KG1 (cell line): ENCODE results near the gene PRCC.

Experiments
- DNase-seq: peaks from one replicate; lab custom pipeline; 2025; lab: John Stamatoyannopoulos, UW

The PRCC gene

GRCh38 chr1:156815307-156815826, 48.0 kb downstream of the PRCC start:
- DNase-seq: no peak

DNA sequence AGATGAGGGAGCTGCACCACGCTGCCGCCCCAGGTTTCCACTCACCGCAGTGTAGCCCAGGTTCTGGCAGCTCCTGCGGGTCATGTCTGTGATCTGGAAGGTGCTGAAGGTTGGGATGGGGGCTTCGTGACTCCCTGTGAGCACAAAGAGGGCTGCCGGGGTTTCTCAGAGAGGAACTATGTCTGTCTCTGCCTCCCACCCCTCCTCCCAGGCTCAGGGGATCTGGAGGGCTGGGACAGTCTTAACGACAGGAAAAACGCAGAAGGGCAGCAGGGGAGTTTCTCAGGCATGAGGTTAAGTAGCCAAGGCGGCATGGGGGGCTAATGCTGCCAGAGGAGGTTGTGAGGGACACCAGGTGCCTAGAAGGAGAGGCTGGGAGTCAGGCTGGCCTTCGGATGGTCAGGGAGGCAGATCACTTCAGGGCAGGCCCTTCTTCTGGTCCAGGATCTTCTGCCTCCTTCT, 48.7 kb downstream of the PRCC start:
- DNase-seq: no peak

GRCh38 chr1:156816561-156817328, 49.4 kb downstream of the PRCC start, which contains the start of gene SH2D2A:
Gene SH2D2A (minus strand): TSS chr1:156816848. CDS start chr1:156816708, 140 bp downstream.
- peak; percentile 68 for DNase-seq

DNA sequence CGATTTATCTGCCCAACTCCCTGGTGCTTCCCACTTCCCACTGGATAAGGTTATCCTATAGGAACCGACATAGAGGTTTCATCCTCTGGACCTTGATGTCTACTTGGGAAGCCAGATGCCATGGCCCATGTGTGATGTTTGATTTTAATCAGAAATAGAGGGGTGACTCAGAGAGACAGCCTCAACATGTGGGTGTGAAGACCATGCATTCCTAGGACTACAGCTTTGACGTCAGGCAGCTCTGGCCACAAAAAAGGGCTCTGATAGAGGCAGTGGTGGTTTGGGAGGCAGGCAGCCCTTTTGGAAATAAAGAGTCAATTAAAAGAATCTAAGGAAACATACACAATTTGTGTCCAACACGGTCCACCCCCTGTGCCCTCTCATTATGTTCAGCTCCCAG, 54.5 kb downstream of the PRCC start:
- DNase-seq: no peak

- no peak for DNase-seq
Measured at GRCh38 chr1:156822680-156823079, 55.3 kb downstream of the PRCC start.

- no peak for DNase-seq
Measured at GRCh38 chr1:156823210-156823790, 56.0 kb downstream of the PRCC start.

- no peak for DNase-seq
Measured at GRCh38 chr1:156826630-156827029, 59.3 kb downstream of the PRCC start.

DNA sequence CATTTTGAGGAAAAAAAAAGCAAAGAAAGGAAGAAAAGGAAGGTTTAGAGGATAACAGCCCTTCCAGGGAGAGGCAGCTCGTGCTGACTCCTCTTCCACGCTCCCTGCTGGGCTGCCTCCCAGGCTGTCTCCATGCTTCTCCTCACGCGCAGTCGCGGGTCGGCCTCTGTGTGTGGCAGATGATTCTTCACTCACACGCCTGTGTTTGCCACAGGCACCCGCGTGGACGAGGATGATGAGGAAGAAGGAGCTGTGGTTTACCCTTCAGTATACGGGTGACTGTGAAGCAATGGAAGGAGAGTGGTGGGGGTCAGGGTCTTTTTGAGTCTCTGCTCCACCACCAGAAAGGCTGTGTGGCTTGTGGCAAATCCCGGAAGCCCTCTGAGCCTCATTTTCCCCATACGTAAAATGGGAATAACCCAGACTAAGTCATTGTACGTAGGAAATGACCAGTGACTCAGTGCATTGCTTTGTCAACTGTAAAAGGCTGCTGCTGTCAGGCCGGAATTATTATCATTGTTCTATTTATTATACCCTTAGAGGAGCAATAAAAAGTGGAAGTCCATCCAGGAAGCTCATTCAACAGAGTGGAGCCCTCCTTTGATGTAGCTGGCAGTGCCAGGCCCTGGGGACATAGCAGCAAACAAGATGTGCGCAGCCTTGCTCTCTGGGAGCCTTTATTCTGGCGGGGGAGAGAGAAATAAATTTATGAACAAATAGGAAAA, 61.2 kb downstream of the PRCC start:
- no peak for DNase-seq

DNA sequence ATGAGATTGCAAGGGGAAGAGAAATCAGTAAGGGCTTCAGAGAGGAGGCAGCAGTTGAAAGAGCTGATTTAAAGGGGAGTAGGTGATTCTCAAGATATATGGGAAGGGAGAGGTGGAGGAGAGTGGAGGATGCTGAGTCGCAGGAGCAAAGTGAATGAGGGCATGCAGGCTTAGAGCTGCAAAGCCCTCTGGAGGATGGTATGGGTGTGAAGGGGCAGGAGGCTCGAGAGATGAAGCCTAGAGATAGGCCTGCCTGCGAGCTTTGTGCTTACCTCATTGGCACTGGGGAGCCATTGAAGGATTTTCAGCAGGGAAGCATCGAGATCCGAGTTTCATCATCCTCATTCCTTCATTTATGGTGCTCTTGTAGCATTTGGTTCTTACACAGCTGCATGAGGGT, 65.1 kb downstream of the PRCC start:
- no peak for DNase-seq

DNA sequence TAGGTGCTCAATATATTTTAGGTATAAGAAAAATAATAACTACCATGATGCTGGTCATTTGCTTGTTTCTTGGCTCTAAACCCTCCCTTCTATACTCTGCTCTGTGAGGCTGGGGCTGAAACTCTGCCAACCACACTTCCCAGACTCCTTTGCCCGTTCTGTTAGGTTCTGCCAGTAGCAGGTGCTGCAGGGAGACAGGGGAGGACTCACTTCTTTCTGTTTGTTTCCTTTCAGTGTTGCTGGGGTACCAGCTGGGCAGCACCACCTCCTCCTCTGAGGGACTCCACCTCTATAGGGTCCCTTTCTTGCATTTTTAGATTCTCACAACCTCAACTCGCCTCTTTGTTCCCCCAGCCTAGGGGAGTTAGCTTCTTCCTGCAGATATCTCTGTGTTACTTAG, 66.3 kb downstream of the PRCC start:
- DNase-seq: no peak

DNA sequence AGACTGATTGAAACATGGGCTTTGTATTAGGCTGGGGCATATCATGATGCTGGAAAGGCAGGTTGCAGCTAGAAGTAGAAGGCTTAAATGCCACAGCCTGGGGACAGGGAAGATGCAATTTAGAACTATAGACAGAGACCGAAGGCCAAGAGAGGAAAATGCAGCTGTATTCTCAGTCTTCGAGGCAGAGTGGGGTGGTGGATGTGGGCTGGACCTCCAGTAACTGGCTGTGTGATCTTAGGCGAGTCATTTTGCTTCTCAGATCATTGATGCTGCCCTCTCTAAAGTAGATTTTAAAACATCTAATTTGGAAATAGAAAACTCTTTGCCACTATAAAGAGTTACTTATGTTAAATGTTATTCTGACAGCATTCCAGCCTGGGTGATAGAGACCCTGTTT, 67.0 kb downstream of the PRCC start:
- no peak for DNase-seq

DNA sequence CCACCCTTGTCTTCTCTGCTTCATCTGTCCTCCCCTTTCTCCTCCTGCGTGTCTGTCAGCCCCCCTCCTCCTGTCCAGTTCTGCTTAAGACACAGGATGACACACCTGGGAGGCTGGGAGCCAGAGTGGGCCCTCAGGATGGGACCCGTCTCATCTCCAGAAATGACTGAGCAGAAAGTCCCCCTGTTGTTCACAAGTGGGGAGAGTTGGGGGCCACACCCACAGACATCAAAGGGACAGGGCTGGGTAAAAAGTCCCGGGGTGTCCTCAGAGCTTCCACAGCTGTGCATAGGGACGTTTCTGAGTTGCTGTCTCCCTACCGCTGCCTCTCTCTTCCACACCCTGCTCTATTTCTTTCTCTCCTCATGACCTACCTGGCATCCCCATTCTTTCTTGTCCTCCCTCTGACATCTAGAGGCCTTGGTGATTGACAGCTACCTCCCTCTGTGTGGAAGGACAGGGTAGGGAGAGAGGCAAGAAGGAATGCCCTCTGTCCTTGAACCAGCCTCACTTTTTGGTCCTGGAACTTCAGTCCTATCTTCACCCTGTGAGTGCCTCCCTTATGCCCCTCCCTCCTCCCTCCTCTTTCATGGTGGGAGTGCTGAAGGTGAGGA, 68.8 kb downstream of the PRCC start:
- DNase-seq: no peak

DNA sequence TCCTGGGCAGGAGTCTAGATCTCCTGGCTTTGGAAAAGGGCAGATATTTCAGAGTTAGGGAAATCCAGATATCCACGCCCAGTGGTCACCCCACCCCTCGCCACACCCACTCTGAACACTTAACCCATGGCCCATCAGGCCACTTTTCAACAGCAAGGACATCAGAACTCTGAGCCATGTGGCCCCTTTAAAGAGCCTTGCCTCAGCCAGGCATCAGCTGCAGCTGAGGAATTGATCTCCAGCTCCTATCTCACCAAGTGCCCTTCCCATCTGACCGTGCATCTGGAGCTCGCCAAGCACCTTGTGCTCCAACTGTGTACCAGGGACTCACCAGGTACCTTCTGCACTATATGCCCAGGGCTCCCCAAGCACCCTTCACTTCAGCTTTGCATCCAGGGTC, 69.6 kb downstream of the PRCC start:
- no peak for DNase-seq

DNA sequence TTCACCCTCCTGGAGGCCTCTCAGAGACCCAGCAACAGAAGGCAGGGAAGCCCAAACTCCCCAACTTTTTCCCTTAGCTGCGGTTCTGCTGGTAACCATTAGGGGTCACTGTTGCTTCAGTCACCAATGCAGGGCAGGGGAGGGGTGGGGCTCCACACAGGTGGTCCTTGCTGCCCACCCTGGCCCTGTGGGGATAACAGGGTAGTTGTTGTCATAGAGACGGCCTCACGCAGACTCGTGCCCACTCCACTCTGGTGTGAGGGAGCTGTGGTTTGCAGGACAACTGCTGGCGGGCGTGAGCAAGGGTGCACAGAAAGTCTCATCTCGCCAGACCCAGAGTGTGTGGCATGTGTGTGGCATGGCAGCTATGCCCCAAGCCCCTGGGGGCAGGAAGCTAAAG, 71.6 kb downstream of the PRCC start:
- no peak for DNase-seq

DNA sequence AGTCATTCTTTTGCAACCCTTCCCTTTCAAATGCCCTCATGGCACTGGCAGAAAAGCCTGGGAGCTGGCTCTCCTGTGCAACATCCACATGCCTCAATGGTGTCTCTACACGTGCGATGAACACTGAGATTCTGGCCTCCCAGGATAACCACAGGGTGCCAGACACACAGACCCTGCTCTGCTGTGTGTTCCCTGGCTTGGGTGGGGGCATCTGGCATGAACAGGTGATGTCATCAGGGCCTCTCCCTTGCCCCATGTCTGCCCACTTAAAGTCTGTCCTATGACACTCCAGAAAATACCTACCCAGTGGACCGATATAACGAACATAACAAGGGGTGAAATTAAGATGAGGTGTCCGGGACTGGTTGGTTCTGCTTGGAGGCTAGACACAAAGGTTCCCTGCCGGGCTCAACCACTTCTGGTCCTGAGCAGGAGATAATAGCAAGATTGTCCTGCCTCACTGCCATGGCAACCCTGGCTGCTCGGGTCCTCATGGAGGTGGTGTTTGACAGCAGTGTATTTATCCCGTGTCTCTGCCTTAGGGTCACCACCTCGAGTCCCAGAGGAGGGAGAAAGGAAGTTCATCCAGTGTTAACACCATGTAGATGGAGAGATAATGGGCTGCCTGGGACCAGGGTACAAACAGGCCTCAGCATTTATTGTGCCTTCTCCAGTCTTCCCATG, 72.2 kb downstream of the PRCC start:
- DNase-seq: no peak

GRCh38 chr1:156840186-156840897, 73.0 kb downstream of the PRCC start:
- no peak for DNase-seq

DNA sequence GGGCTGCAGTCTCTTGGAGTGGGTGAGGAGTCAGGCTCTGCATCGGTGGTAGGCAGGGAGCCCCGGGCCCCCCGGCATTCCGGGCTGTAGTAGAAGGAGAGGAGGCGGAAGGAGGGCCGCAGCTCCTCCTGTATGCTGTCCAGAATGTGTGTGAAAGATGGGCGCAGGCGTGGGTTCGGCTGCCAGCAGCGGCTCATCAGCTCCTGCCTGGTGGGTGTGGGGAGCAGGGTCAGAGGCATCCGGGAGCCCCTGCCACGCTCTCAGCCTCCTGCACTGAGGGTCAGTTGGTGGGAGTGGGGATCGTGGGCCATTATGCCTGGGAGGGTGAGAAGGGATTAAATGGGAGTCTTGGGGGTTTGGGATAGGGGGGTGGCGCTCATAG, 73.6 kb downstream of the PRCC start:
- no peak for DNase-seq

- DNase-seq: no peak
Measured at GRCh38 chr1:156841295-156841855, 74.0 kb downstream of the PRCC start.

- no peak for DNase-seq
Measured at GRCh38 chr1:156842618-156843300, 75.4 kb downstream of the PRCC start.

GRCh38 chr1:156844102-156844501, 76.8 kb downstream of the PRCC start:
- DNase-seq: no peak
